Hepatocyte (in vitro differentiated cells): ENCODE data around the gene FGF1. TPM values are rescaled to one million over a fixed set of nuclear protein-coding genes. Genes with fewer than 3 reads are reported as not detected.

ENCODE experiments used
- DNase-seq: peaks from one replicate; pipeline ENCODE4 v3.0.0-alpha.2; 2016; ENCODE audit warnings: low spot score
- H2AFZ ChIP-seq: fragments of 200-600 bp; sonication (generic); 2 replicates; pipeline ENCODE4 v1.6.0; 2016; ENCODE audit warnings: antibody characterized with exemption, mild to moderate bottlenecking
- H3K27ac ChIP-seq: fragments of 200-600 bp; sonication (generic); 2 replicates; pipeline ENCODE4 v1.5.1; 2016; ENCODE audit warnings: mild to moderate bottlenecking
- H3K27me3 ChIP-seq: fragments of 200-600 bp; sonication (generic); 2 replicates; pipeline ENCODE4 v1.6.1; 2016
- H3K36me3 ChIP-seq: fragments of 200-600 bp; sonication (generic); replicated peaks from 2 replicates; pipeline ENCODE4 v1.5.1; 2016; ENCODE audit warnings: low read depth; ENCODE audit not compliant: insufficient read depth
- H3K4me1 ChIP-seq: fragments of 200-600 bp; sonication (generic); 2 replicates; pipeline ENCODE4 v1.5.1; 2016; ENCODE audit warnings: mild to moderate bottlenecking, moderate library complexity; ENCODE audit not compliant: insufficient read depth
- H3K4me2 ChIP-seq: fragments of 200-600 bp; sonication (generic); 2 replicates; pipeline ENCODE4 v1.6.0; 2016
- H3K4me3 ChIP-seq: fragments of 200-600 bp; sonication (generic); 2 replicates; pipeline ENCODE4 v1.5.1; 2016; ENCODE audit warnings: mild to moderate bottlenecking
- H3K79me2 ChIP-seq: fragments of 200-600 bp; sonication (generic); 2 replicates; pipeline ENCODE4 v1.6.0; 2017; ENCODE audit warnings: mild to moderate bottlenecking
- H3K9me2 ChIP-seq: fragments of 200-600 bp; sonication (generic); replicated peaks from 2 replicates; pipeline ENCODE4 v1.6.0; 2017; ENCODE audit warnings: mild to moderate bottlenecking; ENCODE audit not compliant: insufficient read depth
- H3K9me3 ChIP-seq: fragments of 200-600 bp; sonication (generic); 2 replicates; pipeline ENCODE4 v1.5.1; 2016; ENCODE audit warnings: low read depth, mild to moderate bottlenecking
- H4K20me1 ChIP-seq: fragments of 200-600 bp; sonication (generic); 2 replicates; pipeline ENCODE4 v1.6.0; 2016; ENCODE audit warnings: mild to moderate bottlenecking; ENCODE audit not compliant: insufficient read depth, poor library complexity, severe bottlenecking
- CTCF ChIP-seq: fragments of 200-600 bp; sonication (generic); IDR thresholded peaks from 2 replicates; pipeline ENCODE4 v1.5.1; 2016; ENCODE audit warnings: antibody characterized with exemption, mild to moderate bottlenecking; ENCODE audit not compliant: poor library complexity
- EZH2 ChIP-seq: fragments of 200-600 bp; sonication (generic); IDR thresholded peaks from 2 replicates; pipeline ENCODE4 v1.6.1; 2016; ENCODE audit warnings: antibody characterized with exemption, mild to moderate bottlenecking, borderline replicate concordance
- EZH2phosphoT487 ChIP-seq: fragments of 200-600 bp; sonication (generic); IDR thresholded peaks from one replicate; pipeline ENCODE4 v1.6.1; 2018; ENCODE audit warnings: antibody characterized with exemption, mild to moderate bottlenecking, low read depth, moderate library complexity; ENCODE audit not compliant: unreplicated experiment, severe bottlenecking
- WGBS: methylation state at CpG from one replicate; pipeline ENCODE4 v1.1.6; 2016; ENCODE audit warnings: low lambda C conversion rate; ENCODE audit errors: missing lambda C conversion rate; 5-methylcytosine and 5-hydroxymethylcytosine counted together
- polyA plus RNA-seq: library from polyadenylated mRNA; unstranded; fragments of >200 nt; fragmentation: Nextera tagmentation; extraction: Ambion mirVana; gene quantifications from 2 replicates; pipeline ENCODE4 v1.2.1, GENCODE V29; 2016
- total RNA-seq: library from RNA; depleted of rRNA; stranded (reverse); fragments of >200 nt; gene quantifications from 2 replicates; pipeline ENCODE4 v1.2.3, GENCODE V29; 2014

The FGF1 gene
- total and polyA plus RNA-seq, 2 experiments from 2014 or later, result 0.23 to 0.27 TPM

- H3K27ac ChIP-seq, result no peak overlapping the region
- no peaks in the 10 kb centered on the region for H4K20me1 ChIP-seq
- no peak overlapping the region for H2AFZ ChIP-seq
- WGBS, result 85% methylated on average over 5 of the region's 5 CpGs
- TF ChIP-seq EZH2phosphoT487 (no peak), EZH2 (no peak), CTCF (no peak)
- H3K36me3 ChIP-seq, result no peaks in the 10 kb centered on the region
- no peaks in the 10 kb centered on the region for H3K4me1 ChIP-seq
- no peaks in the 10 kb centered on the region for H3K27me3 ChIP-seq
- no peak overlapping the region for H3K4me2 ChIP-seq
- no peak overlapping the region for H3K4me3 ChIP-seq
- H3K9me2 ChIP-seq, result no peaks in the 10 kb centered on the region
- H3K79me2 ChIP-seq, result no peaks in the 10 kb centered on the region
- no peaks in the 10 kb centered on the region for H3K9me3 ChIP-seq
- DNase-seq, result no peak
These were observed 68.3 kb downstream of the FGF1 start for GRCh38 chr5:142617416-142618129.

- Histone ChIP-seq H3K4me2 (no peak overlapping the region), H3K9me3 (no peaks in the 10 kb centered on the region), H3K27me3 (peaks cover 5% of the 10 kb centered on the region), H3K4me3 (no peak overlapping the region), H3K9me2 (no peaks in the 10 kb centered on the region), H3K36me3 (no peaks in the 10 kb centered on the region), H4K20me1 (no peaks in the 10 kb centered on the region), H3K4me1 (no peaks in the 10 kb centered on the region), H3K79me2 (no peaks in the 10 kb centered on the region), H3K27ac (no peak overlapping the region), H2AFZ (no peak overlapping the region)
- 93% methylated on average over 2 of the region's 2 CpGs for WGBS
- TF ChIP-seq EZH2 (no peak), EZH2phosphoT487 (no peak), CTCF (no peak)
- no peak for DNase-seq
These were observed 69.9 kb downstream of the FGF1 start for GRCh38 chr5:142615948-142616347.

- 93% methylated on average over 7 of the region's 7 CpGs for WGBS
These were observed 71.8 kb downstream of the FGF1 start for GRCh38 chr5:142614054-142614453.

More at GRCh38 chr5:142614054-142614453, 71.8 kb downstream of the FGF1 start:
- Histone ChIP-seq H3K9me2 (no peaks in the 10 kb centered on the region), H3K27me3 (peaks cover 5% of the 10 kb centered on the region), H3K36me3 (no peaks in the 10 kb centered on the region), H3K27ac (no peak overlapping the region), H3K4me1 (no peaks in the 10 kb centered on the region), H3K79me2 (no peaks in the 10 kb centered on the region), H3K9me3 (no peaks in the 10 kb centered on the region), H2AFZ (no peak overlapping the region), H3K4me2 (no peak overlapping the region), H4K20me1 (no peaks in the 10 kb centered on the region), H3K4me3 (no peak overlapping the region)
- no peak for TF ChIP-seq EZH2
- TF ChIP-seq EZH2phosphoT487, result no peak
- TF ChIP-seq CTCF, result no peak
- no peak for DNase-seq
